ENCODE results near the gene SLC5A12.

The SLC5A12 gene

DNA sequence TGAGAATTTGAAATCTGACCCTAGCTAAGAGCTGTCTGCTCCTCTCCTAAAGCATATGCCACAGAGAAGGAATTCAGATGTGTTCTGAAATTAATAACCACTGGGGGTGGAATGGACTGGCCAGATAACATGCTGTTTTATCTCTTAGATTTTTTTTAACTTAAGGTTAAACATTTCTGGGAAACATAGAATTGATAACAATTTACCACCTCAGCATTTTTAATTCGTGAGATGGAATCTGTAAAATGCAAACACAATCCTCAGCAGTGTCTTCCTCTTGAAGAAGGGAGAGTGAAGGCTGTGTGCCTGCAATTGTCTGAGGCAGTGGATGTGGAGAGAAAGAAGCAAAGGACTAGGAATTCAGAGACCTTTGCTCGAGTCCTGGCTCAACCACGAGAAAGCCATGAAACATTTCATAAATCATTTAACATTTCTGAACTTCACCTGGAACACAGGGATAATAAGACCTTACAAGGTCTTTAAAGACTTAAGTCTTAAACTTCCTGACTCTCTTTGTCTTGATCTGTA is at the start of gene SLC5A12:
TSS of gene SLC5A12 (minus strand) at position 113 of the 528 bp plus-strand sequence. CDS start 346 bp downstream, outside the sequence.
- DNase-seq: no peak

DNA sequence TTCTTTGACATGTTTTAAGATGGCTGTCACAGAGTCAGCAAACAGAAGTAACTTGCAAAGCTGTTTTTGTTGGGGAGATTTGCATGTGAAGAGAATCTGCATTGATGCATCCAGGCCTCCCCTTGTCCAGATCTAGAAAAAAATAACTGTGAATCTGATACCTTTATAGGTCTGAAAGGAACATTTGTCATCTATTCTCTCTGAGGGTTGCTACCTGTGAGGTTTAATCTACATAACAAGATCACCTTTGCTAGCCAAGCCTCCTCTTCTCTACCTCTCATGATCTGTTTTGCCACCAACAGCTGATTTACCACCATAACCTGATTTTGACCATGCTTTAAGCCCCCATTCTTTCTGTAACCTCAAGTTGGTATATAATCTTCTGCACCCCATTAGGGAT is 47.2 kb upstream of the SLC5A12 start:
- DNase-seq: no peak

- no peak for DNase-seq
Measured at GRCh38 chr11:26767060-26767459, 45.2 kb upstream of the SLC5A12 start.

- no peak for DNase-seq
Measured at GRCh38 chr11:26765323-26765722, 43.5 kb upstream of the SLC5A12 start.

GRCh38 chr11:26764825-26765224 is 43.0 kb upstream of the SLC5A12 start:
- no peak for DNase-seq

DNA sequence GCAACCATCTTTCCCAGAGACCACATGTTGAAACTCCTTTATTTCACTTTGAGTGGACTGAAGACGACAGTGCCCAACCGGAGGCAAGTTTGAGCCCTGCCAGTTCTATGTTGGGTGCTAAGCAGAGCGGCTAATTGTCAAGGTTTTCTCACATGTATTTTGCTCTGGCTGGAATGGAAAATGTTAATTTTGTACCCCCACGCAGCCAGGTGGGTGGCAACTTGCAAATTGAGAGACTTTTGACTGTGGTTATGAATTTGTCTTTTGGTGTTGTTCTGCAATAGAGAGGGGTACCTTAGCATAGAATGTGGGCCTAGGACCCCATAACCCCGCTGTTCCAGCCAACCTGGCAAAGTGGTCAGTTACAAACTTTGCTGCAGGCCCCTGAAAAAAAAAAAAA is 42.5 kb upstream of the SLC5A12 start:
- no peak for DNase-seq

DNA sequence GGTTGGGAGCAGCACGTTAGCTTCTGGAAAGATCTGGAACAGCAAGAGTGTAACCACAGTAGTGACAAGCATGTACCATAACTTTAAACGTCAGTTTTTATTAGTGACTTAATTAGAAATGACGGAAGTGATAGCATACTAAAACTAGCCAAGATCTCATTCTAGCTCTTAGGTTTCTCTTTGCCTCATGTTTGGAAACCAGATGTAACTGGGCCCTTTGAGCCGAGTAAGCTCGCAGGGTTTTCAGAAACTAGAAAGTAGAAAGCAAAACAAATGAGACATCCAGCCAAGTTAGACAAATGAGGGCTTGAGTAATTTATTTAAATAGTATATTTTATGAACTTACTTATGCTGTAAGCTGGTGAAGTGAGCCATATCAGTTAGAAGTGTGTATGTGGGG is 40.2 kb upstream of the SLC5A12 start:
- no peak for DNase-seq

GRCh38 chr11:26761361-26761809 is 39.5 kb upstream of the SLC5A12 start:
- DNase-seq: no peak

GRCh38 chr11:26757995-26758394 is 36.1 kb upstream of the SLC5A12 start:
- no peak for DNase-seq

- DNase-seq: no peak
Measured at GRCh38 chr11:26755762-26756161, 33.9 kb upstream of the SLC5A12 start.

- DNase-seq: peak; percentile 64
Measured at GRCh38 chr11:26753723-26754504, 32.1 kb upstream of the SLC5A12 start.

DNA sequence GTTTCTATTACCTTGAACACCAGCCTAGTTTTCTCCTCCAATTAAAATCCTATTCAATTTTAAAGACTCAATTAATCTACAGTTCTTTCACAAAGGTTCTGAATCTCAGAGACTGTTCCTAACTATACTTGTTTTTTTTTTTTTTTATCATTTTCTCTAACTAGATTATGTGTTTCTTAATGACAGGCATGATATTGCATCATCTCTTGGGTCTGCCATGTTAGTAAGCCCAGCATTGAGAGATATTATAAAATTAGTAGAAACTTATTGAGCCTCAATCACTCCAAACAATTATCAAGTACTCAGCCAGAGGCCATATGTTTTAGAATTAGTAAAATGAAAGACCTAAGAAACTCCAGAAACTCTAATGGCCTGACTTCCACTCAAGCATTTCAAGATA is 28.1 kb upstream of the SLC5A12 start:
- no peak for DNase-seq

GRCh38 chr11:26743622-26744021 is 21.8 kb upstream of the SLC5A12 start:
- DNase-seq: no peak

DNA sequence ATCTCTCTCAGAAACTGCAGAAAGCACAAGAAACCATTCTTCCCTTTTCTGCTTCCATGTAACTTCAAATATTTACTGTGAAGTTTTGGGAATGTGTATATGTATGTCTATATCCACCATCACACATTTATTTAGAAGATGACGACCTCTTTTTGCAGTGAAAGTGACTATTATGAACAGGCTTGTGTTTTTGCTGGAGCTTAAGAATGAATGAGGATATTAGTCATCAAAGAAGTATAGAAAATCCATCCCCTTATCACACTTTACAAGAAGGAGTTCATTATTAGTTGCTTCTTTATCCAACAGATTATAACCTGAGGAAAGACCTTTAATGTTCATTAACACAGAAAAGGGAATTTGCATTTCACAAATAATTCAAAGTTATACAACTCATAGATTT is 21.1 kb upstream of the SLC5A12 start:
- no peak for DNase-seq

DNA sequence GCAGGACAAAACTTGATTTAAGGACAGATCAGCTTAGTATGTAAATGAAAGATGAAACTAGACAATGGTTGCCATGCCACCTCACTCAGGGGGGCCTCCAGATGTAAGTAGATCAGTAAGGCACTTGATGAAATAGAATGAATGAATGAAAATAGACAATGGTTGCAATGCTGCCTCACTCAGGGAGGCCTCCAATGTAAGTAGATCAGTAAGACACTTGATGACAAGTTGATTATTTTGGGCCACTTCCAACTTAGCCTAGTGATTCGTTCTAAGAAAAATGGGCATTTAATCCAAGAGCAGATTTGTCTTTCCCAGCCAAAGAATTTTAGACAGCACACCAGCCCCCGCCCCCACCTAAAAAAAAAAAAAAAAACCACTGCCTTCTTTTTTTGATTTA is 19.2 kb upstream of the SLC5A12 start:
- DNase-seq: no peak

- DNase-seq: no peak
Measured at GRCh38 chr11:26739366-26740073, 17.7 kb upstream of the SLC5A12 start.

DNA sequence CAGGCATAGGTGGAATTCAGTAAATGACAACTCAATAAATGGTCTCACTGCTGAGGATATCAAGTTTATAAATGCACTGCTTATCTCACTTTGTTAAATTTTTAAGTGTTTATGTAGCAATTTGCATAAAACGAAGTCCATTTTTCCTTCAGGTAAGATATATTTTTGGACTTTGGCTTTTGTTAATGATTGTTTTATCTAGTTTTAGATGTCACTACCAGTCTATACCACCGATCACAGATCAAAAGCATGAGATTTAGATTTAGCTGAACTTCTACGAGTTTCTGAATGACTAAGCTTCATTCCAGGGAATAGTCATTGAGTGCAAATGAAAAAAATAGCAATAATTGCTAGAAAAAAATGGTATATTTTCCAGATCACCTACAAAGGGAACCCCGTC is 12.8 kb upstream of the SLC5A12 start:
- DNase-seq: no peak

DNA sequence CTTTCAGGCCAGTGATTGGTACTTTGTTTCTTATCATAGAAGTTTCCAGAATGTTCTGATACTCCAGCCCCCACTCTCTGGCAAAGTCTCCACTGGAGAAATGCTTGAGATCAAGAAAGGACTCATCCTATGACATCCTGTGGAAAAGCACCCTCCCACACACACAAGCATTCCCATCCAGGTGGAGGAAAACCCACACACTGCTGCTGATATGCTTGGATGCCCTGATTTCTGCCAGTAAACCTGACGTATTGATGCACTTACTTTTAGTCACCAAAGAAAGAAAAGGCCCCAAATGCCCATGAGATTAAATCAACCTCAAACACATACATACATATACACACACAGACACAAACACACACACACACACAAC is 9.2 kb upstream of the SLC5A12 start:
- DNase-seq: no peak

- no peak for DNase-seq
Measured at GRCh38 chr11:26730414-26731083, 8.7 kb upstream of the SLC5A12 start.

- no peak for DNase-seq
Measured at GRCh38 chr11:26729284-26729683, 7.4 kb upstream of the SLC5A12 start.

DNA sequence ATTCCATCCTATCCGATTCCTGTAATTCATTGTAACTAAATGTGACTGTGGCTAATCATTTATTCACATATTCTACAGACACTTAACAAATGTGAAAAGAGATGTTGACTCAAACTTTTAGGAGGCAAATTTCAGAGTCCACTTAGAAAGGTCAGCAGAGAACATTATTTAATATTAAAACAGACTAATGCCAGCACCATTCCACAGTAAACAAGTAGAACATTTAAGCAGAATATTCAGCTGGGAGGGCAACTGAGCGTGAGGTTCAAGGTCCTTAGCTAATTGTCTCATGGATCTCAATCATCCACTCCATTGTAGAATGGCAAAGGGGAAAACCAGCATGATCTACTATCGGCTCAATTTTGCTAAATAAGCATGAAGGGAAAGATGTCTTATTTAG is 5.1 kb upstream of the SLC5A12 start:
- no peak for DNase-seq

DNA sequence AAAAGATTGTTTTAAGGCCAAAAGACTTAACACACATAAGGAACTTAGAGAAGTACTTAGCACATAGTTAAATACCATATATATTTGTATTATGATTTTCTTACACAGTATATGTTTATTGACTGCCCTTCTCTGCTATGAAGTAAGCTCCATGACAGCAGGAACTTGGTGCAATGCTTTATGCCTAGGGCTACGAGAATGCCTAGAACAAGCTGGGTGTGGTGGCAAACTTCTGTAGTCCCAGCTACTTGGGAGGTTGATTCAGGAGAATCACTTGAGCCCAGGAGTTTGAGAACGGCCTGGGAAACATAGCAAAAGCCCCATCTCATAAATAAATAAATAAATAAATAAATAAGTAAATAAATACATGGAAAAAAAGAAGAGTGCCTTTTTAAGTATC is 1.9 kb downstream of the SLC5A12 start:
- DNase-seq: no peak

GRCh38 chr11:26719289-26719973 is 2.4 kb downstream of the SLC5A12 start:
- DNase-seq: no peak
